ENCODE results near the gene ITGB1. TPM values are rescaled to one million over a fixed set of nuclear protein-coding genes. Genes with fewer than 3 reads are reported as not detected.
A peak's percentile ranks its signal among the peaks of the same experiment; 100 is the strongest.

The ITGB1 gene
- total RNA-seq, 2 experiments from 2014 or later = 82.4 to 82.9 TPM

DNA sequence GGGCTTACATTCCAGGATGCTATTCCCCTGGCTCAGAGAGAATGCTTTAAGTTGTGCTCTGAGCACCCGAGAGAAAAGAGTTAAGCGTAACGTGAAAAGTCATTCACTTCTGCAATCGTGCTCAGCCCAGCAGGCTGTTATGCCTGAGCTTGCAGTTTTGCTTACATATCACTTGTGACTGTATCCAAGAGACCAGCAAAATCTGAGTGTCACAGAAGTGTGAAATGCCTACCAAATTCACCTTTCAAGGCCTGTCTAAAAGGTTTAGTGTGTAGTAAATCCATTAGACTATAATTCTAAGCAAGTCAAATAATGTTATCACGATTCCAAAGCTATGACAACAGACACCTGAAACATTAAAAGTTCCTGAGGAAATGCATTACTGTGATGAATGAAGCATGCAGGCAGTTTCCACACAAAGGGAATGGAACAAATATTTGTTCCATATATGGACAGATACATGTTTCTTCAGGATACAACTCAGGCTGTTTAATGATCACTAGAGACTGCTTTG lies 20.1 kb downstream of the ITGB1 start:
- Histone ChIP-seq H3K36me3 (ENCODE audit: insufficient read depth, low read length) (peaks cover 40% of the 10 kb centered on the region), H3K4me3 (ENCODE audit: low read length) (no peak overlapping the region), H3K27ac (ENCODE audit: low read depth in 1 of 2, low read length in 2 of 2) (peak overlapping the region in 1 of 2 donors; percentile 14), H3K9me3 (ENCODE audit: control insufficient read depth in 1 of 2, insufficient read depth in 1 of 2, low read length in 2 of 2) (no peaks in the 10 kb centered on the region), H3K4me1 (ENCODE audit: insufficient read depth, low read length) (peaks cover 41% of the 10 kb centered on the region), H3K27me3 (ENCODE audit: control insufficient read depth in 1 of 2, insufficient read depth in 2 of 2, low read length in 2 of 2) (no peaks in the 10 kb centered on the region)
- peaks cover 53% of the 10 kb centered on the region for H3K4me1 Mint-ChIP-seq (ENCODE audit: low read depth)
- ATAC-seq (ENCODE audit: poor library complexity) = no peak
- no peaks in the 10 kb centered on the region for H3K27me3 Mint-ChIP-seq
- intact Hi-C loops (cut with DNase I, micrococcal nuclease) = loop anchor here in 1 of 2 experiments (2.0 to 5.0 kb wide), 2 partner anchors 17 to 69 kb away; no protein-coding TSS in a partner anchor
- H3K9me3 Mint-ChIP-seq = no peaks in the 10 kb centered on the region
- ChIA-PET CTCF (interaction anchor here (1.1 to 1.7 kb wide), 2 partner anchors 18 to 71 kb away, joined by 3 to 4 read pairs; no protein-coding TSS in a partner anchor), POLR2A (interaction anchor here (0.6 to 1.5 kb wide), 5 partner anchors 8 to 358 kb away, joined by 3 to 6 read pairs (median 3); no protein-coding TSS in a partner anchor)
- H3K4me3 Mint-ChIP-seq = no peak overlapping the region
- DNase-seq = no peak
- peaks cover 58% of the 10 kb centered on the region for H3K36me3 Mint-ChIP-seq (ENCODE audit: low read depth)
- TF ChIP-seq, protein P1, sequence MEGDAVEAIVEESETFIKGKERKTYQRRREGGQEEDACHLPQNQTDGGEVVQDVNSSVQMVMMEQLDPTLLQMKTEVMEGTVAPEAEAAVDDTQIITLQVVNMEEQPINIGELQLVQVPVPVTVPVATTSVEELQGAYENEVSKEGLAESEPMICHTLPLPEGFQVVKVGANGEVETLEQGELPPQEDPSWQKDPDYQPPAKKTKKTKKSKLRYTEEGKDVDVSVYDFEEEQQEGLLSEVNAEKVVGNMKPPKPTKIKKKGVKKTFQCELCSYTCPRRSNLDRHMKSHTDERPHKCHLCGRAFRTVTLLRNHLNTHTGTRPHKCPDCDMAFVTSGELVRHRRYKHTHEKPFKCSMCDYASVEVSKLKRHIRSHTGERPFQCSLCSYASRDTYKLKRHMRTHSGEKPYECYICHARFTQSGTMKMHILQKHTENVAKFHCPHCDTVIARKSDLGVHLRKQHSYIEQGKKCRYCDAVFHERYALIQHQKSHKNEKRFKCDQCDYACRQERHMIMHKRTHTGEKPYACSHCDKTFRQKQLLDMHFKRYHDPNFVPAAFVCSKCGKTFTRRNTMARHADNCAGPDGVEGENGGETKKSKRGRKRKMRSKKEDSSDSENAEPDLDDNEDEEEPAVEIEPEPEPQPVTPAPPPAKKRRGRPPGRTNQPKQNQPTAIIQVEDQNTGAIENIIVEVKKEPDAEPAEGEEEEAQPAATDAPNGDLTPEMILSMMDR (IDR thresholded peaks at IDR 0.05) = no peak
- peak overlapping the region; percentile 36 for H3K27ac Mint-ChIP-seq

- Mint-ChIP-seq H3K4me3 (no peak overlapping the region), H3K27me3 (no peaks in the 10 kb centered on the region), H3K4me1 (ENCODE audit: low read depth) (peaks cover 21% of the 10 kb centered on the region), H3K9me3 (no peaks in the 10 kb centered on the region), H3K36me3 (ENCODE audit: low read depth) (peaks cover 83% of the 10 kb centered on the region), H3K27ac (no peak overlapping the region)
- ChIA-PET CTCF (interaction anchor here (1.1 to 1.4 kb wide), 2 partner anchors 75 to 224 kb away, joined by 3 read pairs; no protein-coding TSS in a partner anchor), POLR2A (no interaction called here)
- H3K27me3 ChIP-seq (ENCODE audit: control insufficient read depth in 1 of 2, insufficient read depth in 2 of 2, low read length in 2 of 2) = no peaks in the 10 kb centered on the region
- peaks cover 68% of the 10 kb centered on the region for H3K36me3 ChIP-seq (ENCODE audit: insufficient read depth, low read length)
- intact Hi-C loops (cut with DNase I, micrococcal nuclease) = no loop called here
- H3K4me3 ChIP-seq (ENCODE audit: low read length) = no peak overlapping the region
- no peak overlapping the region for H3K27ac ChIP-seq (ENCODE audit: low read depth in 1 of 2, low read length in 2 of 2)
- no peaks in the 10 kb centered on the region for H3K9me3 ChIP-seq (ENCODE audit: control insufficient read depth in 1 of 2, insufficient read depth in 1 of 2, low read length in 2 of 2)
- peaks cover 11% of the 10 kb centered on the region for H3K4me1 ChIP-seq (ENCODE audit: insufficient read depth, low read length)
- no peak for ATAC-seq (ENCODE audit: poor library complexity)
- DNase-seq = no peak
- TF ChIP-seq, protein P1 (IDR thresholded peaks at IDR 0.05) = no peak
Observed at GRCh38 chr10:32932225-32932729, 25.8 kb downstream of the ITGB1 start.

DNA sequence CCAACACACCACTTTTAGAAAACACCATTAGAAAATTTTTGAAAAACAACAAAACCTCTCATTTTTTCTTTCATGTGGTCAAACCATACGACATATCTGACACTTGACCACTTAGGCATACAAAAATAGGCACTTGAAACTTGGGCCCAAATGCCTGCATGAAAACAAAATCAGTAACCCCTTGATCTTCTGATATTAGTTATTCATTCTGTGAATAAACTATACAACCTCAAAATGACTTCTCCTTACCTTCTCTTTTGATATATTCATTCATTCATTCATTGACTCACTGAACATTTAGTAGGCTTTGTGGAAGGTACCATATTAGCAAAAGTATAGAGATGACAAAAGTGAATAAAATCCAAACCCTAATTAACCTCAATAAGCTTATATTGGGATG lies 26.4 kb downstream of the ITGB1 start:
- no peaks in the 10 kb centered on the region for H3K9me3 ChIP-seq (ENCODE audit: control insufficient read depth in 1 of 2, insufficient read depth in 1 of 2, low read length in 2 of 2)
- H3K4me3 ChIP-seq (ENCODE audit: low read length) = no peak overlapping the region
- peaks cover 88% of the 10 kb centered on the region for H3K36me3 Mint-ChIP-seq (ENCODE audit: low read depth)
- ATAC-seq (ENCODE audit: poor library complexity) = no peak
- ChIA-PET CTCF (interaction anchor here (1.1 to 1.4 kb wide), 3 partner anchors 8 to 224 kb away, joined by 3 read pairs; no protein-coding TSS in a partner anchor), POLR2A (no interaction called here)
- H3K9me3 Mint-ChIP-seq = no peaks in the 10 kb centered on the region
- DNase-seq = no peak
- TF ChIP-seq, protein P1 (IDR thresholded peaks at IDR 0.05) = no peak
- H3K4me1 Mint-ChIP-seq (ENCODE audit: low read depth) = peaks cover 21% of the 10 kb centered on the region
- no peaks in the 10 kb centered on the region for H3K27me3 ChIP-seq (ENCODE audit: control insufficient read depth in 1 of 2, insufficient read depth in 2 of 2, low read length in 2 of 2)
- peak overlapping the region; percentile 3 for H3K27ac Mint-ChIP-seq
- no peak overlapping the region for H3K27ac ChIP-seq (ENCODE audit: low read depth in 1 of 2, low read length in 2 of 2)
- no peaks in the 10 kb centered on the region for H3K27me3 Mint-ChIP-seq
- no peak overlapping the region for H3K4me3 Mint-ChIP-seq
- peaks cover 9% of the 10 kb centered on the region for H3K4me1 ChIP-seq (ENCODE audit: insufficient read depth, low read length)
- intact Hi-C loops (cut with DNase I, micrococcal nuclease) = no loop called here
- H3K36me3 ChIP-seq (ENCODE audit: insufficient read depth, low read length) = peaks cover 75% of the 10 kb centered on the region
